Peyer's patch (tissue), 4 donors: Measurements from ENCODE around the gene SRSF8. TPM values are rescaled to one million over a fixed set of nuclear protein-coding genes. Genes with fewer than 3 reads are reported as not detected.
"Not testable (repeated sequence)": the region's sequence is repeated elsewhere in the genome, so short reads cannot be mapped to it uniquely, and the experiment has no call there.

Experiments
- DNase-seq, 3 donors: peaks; one replicate each; pipeline ENCODE4 v3.0.0-alpha.2; 2017 to 2019
- H3K27ac ChIP-seq, 4 donors: fragments of 200-600 bp; sonication (generic); one replicate each; pipeline ENCODE4 v1.5.1; 2016 to 2019
- H3K27me3 ChIP-seq, 2 donors: fragments of 200-600 bp; sonication (generic); one replicate each; pipeline ENCODE4 v1.5.1; 2019
- H3K36me3 ChIP-seq, 3 donors: fragments of 200-600 bp; sonication (generic); one replicate each; pipeline ENCODE4 v1.5.1; 2016 to 2019
- H3K4me1 ChIP-seq, 4 donors: fragments of 200-600 bp; sonication (generic); one replicate each; pipeline ENCODE4 v1.5.1; 2016 to 2019
- H3K4me3 ChIP-seq, 4 donors: fragments of 200-600 bp; sonication (generic); 1 replicate in 3 of 4; 2 replicates in 1 of 4; pipeline ENCODE4 v1.5.1; 2016 to 2019; ENCODE audit warnings: mild to moderate bottlenecking in 1 of 4
- H3K9me3 ChIP-seq, 4 donors: fragments of 200-600 bp; sonication (generic); one replicate each; pipeline ENCODE4 v1.5.1; 2016 to 2019; ENCODE audit warnings: mild to moderate bottlenecking in 1 of 4
- CTCF ChIP-seq, 6 experiments: fragments of 450-650 bp in 4 of 6; fragments of 200-600 bp in 2 of 6; sonication (generic) in 1 of 6; IDR thresholded peaks; one replicate each; pipeline ENCODE4 v1.5.1; 2017 to 2019; ENCODE audit warnings: antibody characterized with exemption in 6 of 6, mild to moderate bottlenecking in 3 of 6, moderate library complexity in 1 of 6
- POLR2A ChIP-seq, 2 donors: fragments of 450-650 bp; IDR thresholded peaks; one replicate each; pipeline ENCODE4 v1.5.1; 2017; ENCODE audit warnings: antibody characterized with exemption in 2 of 2, mild to moderate bottlenecking in 2 of 2, moderate library complexity in 2 of 2
- total RNA-seq, 4 donors: library from RNA; depleted of rRNA; stranded (reverse); fragments of >200 nt; gene quantifications; one replicate each; pipeline ENCODE4 v1.1.0, GENCODE V29; 2016

The SRSF8 gene
- total RNA-seq, 4 donors from 2014 or later: 19.0 to 41.0 (median 27.4) TPM

GRCh38 chr11:95042239-95042638, 24.5 kb upstream of the SRSF8 start:
- Histone ChIP-seq H3K36me3 (no peaks in the 10 kb centered on the region), H3K27me3 (no peaks in the 10 kb centered on the region), H3K4me1 (no peaks in the 10 kb centered on the region), H3K27ac (no peak overlapping the region), H3K9me3 (no peaks in the 10 kb centered on the region), H3K4me3 (no peak overlapping the region)
- no peak for DNase-seq
- TF ChIP-seq POLR2A (IDR thresholded peaks at IDR 0.05): no peak

- H3K9me3 ChIP-seq: no peaks in the 10 kb centered on the region
- no peaks in the 10 kb centered on the region for H3K4me1 ChIP-seq
- no peak overlapping the region for H3K27ac ChIP-seq
- DNase-seq: no peak
- no peaks in the 10 kb centered on the region for H3K27me3 ChIP-seq
- no peak overlapping the region for H3K4me3 ChIP-seq
- no peaks in the 10 kb centered on the region for H3K36me3 ChIP-seq
- TF ChIP-seq CTCF (IDR thresholded peaks at IDR 0.05): no peak
- TF ChIP-seq POLR2A (IDR thresholded peaks at IDR 0.05): no peak
Measured at GRCh38 chr11:95042906-95043305, 23.8 kb upstream of the SRSF8 start.

- TF ChIP-seq POLR2A (IDR thresholded peaks at IDR 0.05): no peak
- TF ChIP-seq CTCF (IDR thresholded peaks at IDR 0.05): no peak
- no peaks in the 10 kb centered on the region for H3K27me3 ChIP-seq
- H3K36me3 ChIP-seq: no peaks in the 10 kb centered on the region
- no peak for DNase-seq
- H3K27ac ChIP-seq: no peak overlapping the region
- H3K4me1 ChIP-seq: no peaks in the 10 kb centered on the region
- no peaks in the 10 kb centered on the region for H3K9me3 ChIP-seq
- H3K4me3 ChIP-seq: no peak overlapping the region
Measured at GRCh38 chr11:95044010-95044409, 22.7 kb upstream of the SRSF8 start.

GRCh38 chr11:95045812-95046211, 20.9 kb upstream of the SRSF8 start:
- no peak for DNase-seq
- Histone ChIP-seq H3K36me3 (no peaks in the 10 kb centered on the region), H3K27ac (no peak overlapping the region), H3K9me3 (no peaks in the 10 kb centered on the region), H3K27me3 (no peaks in the 10 kb centered on the region), H3K4me3 (no peak overlapping the region), H3K4me1 (no peaks in the 10 kb centered on the region)
- no peak for TF ChIP-seq CTCF (IDR thresholded peaks at IDR 0.05)
- TF ChIP-seq POLR2A (IDR thresholded peaks at IDR 0.05): no peak

GRCh38 chr11:95049122-95049521, 17.6 kb upstream of the SRSF8 start, which contains the start of gene KDM4F:
TSS of gene KDM4F (plus strand) at chr11:95049422.
- not testable (repeated sequence) for H3K27me3 ChIP-seq, H3K9me3 ChIP-seq, H3K4me3 ChIP-seq, DNase-seq, H3K36me3 ChIP-seq, H3K4me1 ChIP-seq, H3K27ac ChIP-seq

- TF ChIP-seq CTCF (IDR thresholded peaks at IDR 0.05): no peak
- no peak for TF ChIP-seq POLR2A (IDR thresholded peaks at IDR 0.05)
- DNase-seq: no peak
- no peak overlapping the region for H3K4me3 ChIP-seq
- no peaks in the 10 kb centered on the region for H3K27me3 ChIP-seq
- H3K36me3 ChIP-seq: no peaks in the 10 kb centered on the region
- no peak overlapping the region for H3K27ac ChIP-seq
- H3K4me1 ChIP-seq: peaks cover 0 to 5% (median 0%) of the 10 kb centered on the region in 4 donors
- no peaks in the 10 kb centered on the region for H3K9me3 ChIP-seq
Measured at GRCh38 chr11:95050595-95051202, 16.0 kb upstream of the SRSF8 start.

GRCh38 chr11:95054356-95054755, 12.4 kb upstream of the SRSF8 start:
- DNase-seq: no peak
- no peak overlapping the region for H3K4me3 ChIP-seq
- no peaks in the 10 kb centered on the region for H3K9me3 ChIP-seq
- H3K36me3 ChIP-seq: no peaks in the 10 kb centered on the region
- peaks cover 0 to 5% (median 0%) of the 10 kb centered on the region in 4 donors for H3K4me1 ChIP-seq
- no peak for TF ChIP-seq CTCF (IDR thresholded peaks at IDR 0.05)
- no peak for TF ChIP-seq POLR2A (IDR thresholded peaks at IDR 0.05)
- no peaks in the 10 kb centered on the region for H3K27me3 ChIP-seq
- H3K27ac ChIP-seq: no peak overlapping the region
